HG03571 (cell line): Measurements from ENCODE around the gene SLC22A6.
"Not testable (repeated sequence)": the region's sequence is repeated elsewhere in the genome, so short reads cannot be mapped to it uniquely, and the experiment has no call there.

Experiments
- ATAC-seq: cut with Tn5 transposase; IDR thresholded peaks from one replicate; pipeline ENCODE4 v1.9.1; 2021; ENCODE audit not compliant: unreplicated experiment

Gene SLC22A6

GRCh38 chr11:62985041-62985750 is 429 bp upstream of the SLC22A6 start:
- ATAC-seq: no peak

DNA sequence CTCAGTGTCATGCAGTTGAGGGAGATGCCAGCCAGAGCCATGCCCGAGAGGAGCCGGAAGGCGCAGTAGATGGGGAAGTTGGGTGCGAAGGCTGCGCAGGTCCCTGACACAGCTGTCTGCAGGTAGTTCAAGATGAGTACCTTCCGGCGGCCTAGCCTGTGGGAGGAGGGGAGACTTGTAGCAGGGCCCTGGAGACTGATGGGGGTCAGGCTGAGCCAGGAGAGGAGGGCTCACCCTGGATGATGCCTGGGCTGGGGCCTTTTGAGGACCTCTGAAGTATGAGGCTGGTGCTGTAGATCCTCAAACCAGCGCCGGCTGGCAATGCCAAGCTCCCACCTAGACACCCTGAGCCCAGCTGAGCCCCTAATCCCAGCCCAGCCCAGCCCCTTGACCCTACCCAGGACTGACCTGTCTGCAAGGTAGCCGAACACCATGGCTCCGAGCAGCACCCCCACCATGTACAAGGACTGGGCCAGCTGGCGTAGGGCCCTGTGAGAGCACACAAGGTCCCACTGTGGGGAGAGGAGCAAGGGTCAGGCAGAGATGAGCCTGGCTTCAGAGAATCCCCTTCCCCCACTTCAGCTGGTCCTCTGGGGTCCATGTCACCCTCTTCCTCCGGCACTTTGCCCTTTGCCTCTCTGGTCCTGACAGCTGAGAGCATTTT is 1.1 kb downstream of the SLC22A6 start:
- no peak for ATAC-seq

DNA sequence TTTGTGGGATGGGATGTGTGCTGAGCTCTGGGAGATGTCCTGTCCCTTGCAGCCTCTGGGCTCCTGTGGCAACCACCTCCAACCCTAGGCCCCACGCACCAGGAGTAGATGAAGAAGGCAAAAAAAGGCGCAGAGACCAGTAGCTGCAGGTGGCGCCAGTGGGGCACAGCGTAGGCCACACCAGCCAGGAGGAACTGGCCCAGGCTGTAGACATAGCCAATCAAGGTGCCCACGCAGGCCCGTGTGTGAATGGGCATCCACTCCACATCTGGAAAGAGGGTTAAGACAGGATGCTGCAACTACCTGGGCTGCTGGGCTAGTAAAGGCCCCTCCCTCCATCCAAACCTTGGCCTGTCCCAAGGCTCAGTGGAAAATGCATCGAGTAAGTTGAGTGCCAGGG is 3.0 kb downstream of the SLC22A6 start:
- ATAC-seq: no peak

DNA sequence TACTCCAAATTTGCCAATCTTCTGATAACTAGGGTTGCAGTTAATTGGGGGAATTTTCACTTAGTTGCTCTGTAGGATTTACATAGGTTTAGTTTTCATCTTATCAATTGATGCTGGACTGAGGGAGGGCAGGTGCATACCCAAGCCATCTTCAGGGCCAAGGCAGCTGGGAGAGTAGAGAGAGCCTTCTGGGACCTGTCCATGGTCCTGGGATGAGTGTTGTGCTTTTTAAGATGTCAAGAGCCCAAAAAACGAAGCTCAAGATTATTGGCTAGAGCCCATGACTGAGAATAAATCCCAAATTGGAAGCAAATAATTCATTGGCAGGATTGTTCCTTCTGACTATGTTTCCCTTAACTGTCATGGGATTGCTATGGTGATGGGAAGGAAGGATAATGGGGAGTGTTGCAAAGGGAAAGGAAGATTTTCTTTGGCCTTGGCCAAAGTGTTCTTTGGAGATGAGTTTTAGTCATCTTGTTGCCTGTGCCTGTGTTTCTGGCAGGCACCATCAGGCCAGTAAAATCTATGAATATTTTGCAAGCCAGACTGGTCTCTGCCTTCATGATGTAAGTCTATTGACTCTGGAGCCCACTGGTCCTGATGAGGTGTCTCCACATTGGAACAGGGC is 4.5 kb downstream of the SLC22A6 start:
- no peak for ATAC-seq

- no peak for ATAC-seq
Observed at GRCh38 chr11:62976109-62976508, 8.7 kb downstream of the SLC22A6 start.

- ATAC-seq: no peak
Observed at GRCh38 chr11:62974848-62975522, 9.8 kb downstream of the SLC22A6 start.

DNA sequence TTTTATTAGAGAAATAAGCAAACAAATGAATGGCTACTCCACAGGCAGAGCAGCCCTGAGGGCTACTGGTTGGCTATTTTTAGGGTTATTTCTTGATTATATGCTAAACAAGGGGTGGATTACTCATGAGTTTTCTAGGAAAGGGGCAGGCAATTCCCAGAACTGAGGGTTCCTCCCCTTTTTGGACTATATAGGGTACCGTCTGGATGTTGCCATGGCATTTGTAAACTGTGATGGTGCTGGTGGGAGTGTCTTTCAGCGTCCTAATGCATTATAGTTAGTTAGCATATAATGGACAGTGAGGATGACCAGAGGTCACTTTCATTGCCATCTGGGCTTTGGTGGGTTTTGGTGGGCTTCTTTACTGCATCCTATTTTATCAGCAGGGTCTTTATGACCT is 19.2 kb downstream of the SLC22A6 start:
- ATAC-seq: no peak

- ATAC-seq: no peak
Observed at GRCh38 chr11:62962391-62962790, 22.4 kb downstream of the SLC22A6 start.

DNA sequence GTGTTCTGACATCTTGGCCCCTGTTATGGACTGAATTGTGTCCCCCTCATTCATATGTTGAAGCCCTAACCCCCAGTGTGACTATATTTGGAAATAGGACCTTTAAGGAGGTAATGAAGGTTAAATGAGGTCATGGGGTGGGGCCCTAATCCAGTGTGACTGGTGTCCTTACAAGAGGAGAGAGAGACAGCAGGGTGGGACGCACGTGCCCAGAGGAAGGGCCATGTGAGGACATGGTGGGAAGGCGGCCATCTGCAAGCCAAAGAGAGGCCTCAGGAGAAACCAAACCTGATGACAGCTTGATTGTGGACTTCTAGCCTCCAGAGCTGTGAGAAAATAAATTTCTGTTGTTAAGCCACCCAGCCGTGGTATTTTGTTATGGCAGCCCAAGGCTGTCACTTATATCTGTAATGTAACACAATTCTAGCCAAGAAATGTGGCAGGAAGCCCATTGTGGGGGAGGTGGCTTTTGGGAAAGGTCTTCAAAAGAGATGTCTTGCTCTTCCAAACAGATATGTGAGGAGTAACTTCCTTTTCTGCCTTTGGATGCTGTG is 23.7 kb downstream of the SLC22A6 start:
- no peak for ATAC-seq

DNA sequence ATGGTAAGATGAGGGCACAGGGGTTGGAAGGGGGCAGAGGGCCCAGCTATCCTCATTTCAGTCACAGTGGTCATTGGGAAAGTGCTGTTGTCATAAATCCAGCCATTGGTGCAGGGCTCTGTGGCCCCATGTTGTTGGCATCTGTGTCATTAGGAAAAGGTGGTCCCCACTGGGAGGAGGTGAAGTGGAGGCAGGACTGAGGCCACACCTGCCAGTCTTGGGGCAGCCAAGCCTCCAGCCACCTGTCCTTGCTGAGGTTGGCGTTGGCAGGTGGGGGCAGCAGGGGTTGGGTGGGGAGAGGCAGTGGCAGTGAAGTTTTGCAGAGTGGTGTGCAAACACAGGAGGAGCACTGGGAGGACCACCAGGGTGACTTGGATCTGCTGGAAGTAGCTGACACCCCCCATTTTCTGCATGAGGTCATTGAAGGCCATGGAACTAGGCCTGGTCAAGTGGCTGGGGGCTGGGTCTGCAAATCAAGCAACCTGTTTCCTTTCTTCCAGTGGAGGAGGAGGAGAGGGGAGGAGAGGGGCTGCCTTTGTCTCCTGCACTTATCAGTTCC is 25.3 kb downstream of the SLC22A6 start:
- no peak for ATAC-seq

- no peak for ATAC-seq
Observed at GRCh38 chr11:62958547-62959421, 26.0 kb downstream of the SLC22A6 start.

DNA sequence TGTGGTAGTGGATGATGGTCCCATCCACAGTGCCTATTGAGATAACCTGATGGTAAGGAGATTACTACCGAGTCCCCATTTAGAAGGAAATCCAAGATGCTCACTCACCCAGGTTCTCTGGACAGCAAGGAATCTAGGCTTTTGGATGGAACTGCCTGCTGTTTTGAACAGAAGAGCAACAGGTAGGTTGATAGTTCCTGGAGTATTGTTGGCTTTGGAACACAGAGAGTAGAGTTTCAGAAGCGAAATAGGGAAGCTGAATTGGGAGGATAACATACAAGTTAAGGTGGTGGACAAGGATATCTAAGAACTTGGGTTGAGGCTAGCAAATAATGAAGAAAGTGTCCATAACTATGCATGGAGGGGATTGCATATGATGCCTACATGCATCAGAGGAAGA is 27.6 kb downstream of the SLC22A6 start:
- no peak for ATAC-seq

GRCh38 chr11:62954478-62954877 is 30.3 kb downstream of the SLC22A6 start:
- no peak for ATAC-seq

GRCh38 chr11:62953811-62954210 is 31.0 kb downstream of the SLC22A6 start:
- ATAC-seq: no peak

DNA sequence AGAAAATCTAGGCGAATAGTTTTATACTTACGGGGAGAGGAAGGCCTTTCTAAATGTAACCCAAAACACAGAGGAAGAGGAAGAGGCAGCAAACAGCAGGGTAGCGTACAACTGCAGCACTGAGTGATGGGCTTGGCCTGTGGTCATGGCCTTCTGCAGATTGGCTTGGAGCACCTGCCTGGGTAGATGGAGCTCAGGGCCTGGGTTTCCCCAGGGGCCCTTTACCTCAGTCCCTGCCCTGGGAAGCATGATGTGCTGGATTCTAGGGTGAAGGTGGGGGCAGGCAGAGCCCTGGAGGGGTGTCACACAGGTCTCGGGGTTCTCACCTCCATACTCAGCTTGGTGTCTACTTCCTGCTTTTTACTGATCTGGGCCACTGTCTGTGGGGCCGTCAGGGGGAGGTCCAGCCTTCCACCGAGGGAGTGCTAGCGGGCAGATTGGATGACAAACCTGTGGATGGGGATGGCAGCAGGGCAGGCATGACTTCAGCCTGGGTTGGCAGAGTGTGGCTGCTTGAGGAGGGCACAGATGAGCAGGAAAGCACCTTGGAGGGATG is 35.9 kb downstream of the SLC22A6 start:
- ATAC-seq: no peak

DNA sequence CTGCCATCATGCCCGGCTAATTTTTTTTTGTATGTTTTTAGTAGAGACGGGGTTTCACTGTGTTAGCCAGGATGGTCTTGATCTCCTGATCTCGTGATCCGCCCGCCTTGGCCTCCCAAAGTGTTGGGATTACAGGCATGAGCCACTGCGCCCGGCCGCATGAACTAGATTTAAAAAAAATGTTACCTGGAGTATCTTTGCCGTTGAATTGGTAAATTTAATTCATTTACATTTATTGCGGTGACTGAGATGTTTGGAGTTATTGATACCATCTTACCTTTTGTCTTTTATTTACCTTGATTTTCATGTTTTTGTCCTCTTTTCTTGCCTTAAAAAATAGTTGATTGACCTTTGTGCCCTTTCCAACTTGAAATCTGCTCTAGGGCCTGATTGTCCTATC is 39.2 kb downstream of the SLC22A6 start:
- ATAC-seq: not testable (repeated sequence)

DNA sequence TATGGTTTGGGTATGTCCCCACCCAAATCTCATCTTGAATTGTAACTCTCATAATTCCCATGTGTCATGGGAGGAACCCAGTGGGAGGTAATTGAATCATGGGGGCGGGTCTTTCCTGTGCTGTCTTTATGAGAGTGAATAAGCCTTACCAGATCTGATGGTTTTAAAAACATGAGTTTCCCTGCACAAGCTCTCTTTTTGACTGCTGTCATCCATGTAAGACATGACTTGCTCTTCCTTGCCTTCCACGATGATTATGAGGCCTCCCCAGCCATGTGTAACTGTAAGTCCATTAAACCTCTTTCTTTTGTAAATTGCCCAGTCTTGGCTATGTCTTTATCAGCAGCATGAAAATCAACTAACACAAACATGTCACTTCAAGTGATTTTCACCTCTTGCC is 47.2 kb downstream of the SLC22A6 start:
- not testable (repeated sequence) for ATAC-seq

- no peak for ATAC-seq
Observed at GRCh38 chr11:62934496-62934785, 50.3 kb downstream of the SLC22A6 start.

GRCh38 chr11:62933750-62934495 is 50.8 kb downstream of the SLC22A6 start:
- no peak for ATAC-seq
